ENCODE data around the gene EPAS1. TPM values are rescaled to one million over a fixed set of nuclear protein-coding genes. Genes with fewer than 3 reads are reported as not detected.

EPAS1 gene
- total RNA-seq, 2 experiments from 2014 or later, result 12.6 to 16.0 TPM

GRCh38 chr2:46407852-46408455 is 110.7 kb downstream of the EPAS1 start:
- ATAC-seq, result no peak
- no peak for DNase-seq
- intact Hi-C loops (cut with DNase I, micrococcal nuclease), result no loop called here
- H3K36me3 Mint-ChIP-seq (ENCODE audit: low read depth), result no peaks in the 10 kb centered on the region
- H3K4me1 Mint-ChIP-seq, result no peaks in the 10 kb centered on the region
- H3K9me3 Mint-ChIP-seq (ENCODE audit: low read depth), result no peaks in the 10 kb centered on the region
- no peaks in the 10 kb centered on the region for H3K27me3 Mint-ChIP-seq
- no peak overlapping the region for H3K27ac Mint-ChIP-seq
- POLR2A ChIA-PET, result no interaction called here
- CTCF ChIA-PET, result no interaction called here
- H3K4me3 Mint-ChIP-seq, result no peak overlapping the region

DNA sequence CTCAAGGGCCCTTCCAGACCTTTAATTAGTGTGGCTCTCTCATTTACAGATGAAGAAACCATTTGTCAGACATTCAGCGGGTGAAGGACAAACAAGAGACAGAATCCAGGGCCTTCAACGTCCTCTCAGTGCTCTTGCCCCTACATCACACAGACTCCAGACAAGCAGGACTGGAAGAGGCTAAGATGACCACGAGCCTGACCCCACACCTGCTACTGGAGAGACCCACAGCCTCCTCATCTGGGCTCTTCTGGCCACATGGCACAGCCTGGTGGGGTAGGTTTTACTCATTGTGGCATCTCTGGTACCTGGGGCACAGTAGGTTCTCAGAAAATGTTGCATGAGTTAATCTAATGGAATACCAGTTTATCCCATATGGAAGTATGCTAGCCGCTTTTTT is 112.5 kb downstream of the EPAS1 start:
- CTCF ChIA-PET, result interaction anchor here (0.8 to 1.0 kb wide), 2 partner anchors 12 to 248 kb away, joined by 3 read pairs; no protein-coding TSS in a partner anchor
- no peak overlapping the region for H3K27ac Mint-ChIP-seq
- no peaks in the 10 kb centered on the region for H3K4me1 Mint-ChIP-seq
- H3K4me3 Mint-ChIP-seq, result no peak overlapping the region
- ATAC-seq, result no peak
- POLR2A ChIA-PET, result no interaction called here
- DNase-seq, result no peak
- intact Hi-C loops (cut with DNase I, micrococcal nuclease), result no loop called here
- H3K9me3 Mint-ChIP-seq (ENCODE audit: low read depth), result no peaks in the 10 kb centered on the region
- peaks cover under 1% of the 10 kb centered on the region for H3K36me3 Mint-ChIP-seq (ENCODE audit: low read depth)
- H3K27me3 Mint-ChIP-seq, result no peaks in the 10 kb centered on the region

DNA sequence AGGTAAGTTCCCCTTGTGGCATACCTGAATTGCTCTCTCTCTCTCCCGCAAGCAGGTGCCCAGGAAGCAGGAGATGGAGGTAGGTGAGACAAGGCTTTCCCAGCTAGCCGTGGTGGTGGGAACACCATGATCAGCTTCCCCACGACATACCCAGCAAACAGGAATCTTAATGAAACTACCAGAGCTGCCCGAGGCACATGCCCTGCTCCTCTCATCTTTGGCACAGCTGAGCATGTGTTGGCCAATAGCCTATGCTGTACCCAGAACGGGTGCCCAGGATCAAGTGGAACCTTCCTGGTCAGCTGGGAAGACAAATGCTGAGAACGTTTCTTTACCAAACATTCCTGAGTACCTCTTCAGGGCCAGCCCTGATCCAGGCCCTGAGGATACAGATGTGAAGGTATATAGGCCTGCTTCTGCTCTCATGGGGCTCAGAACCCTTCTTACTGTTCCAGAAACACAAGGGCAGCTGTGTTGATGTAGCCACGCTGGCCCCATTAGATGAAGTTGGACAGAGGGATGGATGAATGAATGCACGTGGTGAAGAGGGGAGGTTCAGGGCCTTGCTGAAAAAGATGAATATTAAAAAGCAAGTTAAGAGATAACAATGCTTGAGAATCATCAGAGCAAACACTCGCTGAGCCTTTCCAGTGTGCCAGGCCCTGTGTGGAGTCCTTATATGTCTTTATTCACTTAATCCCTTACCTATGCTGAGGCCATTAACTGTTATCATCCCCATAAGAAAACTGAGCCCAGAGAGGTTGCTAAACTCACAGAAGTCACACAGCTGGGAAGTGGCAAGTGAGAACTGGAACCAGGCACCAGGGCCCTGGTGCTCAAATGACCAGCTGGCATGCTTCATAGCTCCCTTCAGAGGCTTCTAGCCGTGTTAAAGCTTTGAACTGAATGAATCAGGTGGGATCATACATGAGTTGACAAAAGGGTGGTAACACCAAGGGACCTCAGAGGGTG is 113.4 kb downstream of the EPAS1 start:
- ChIA-PET POLR2A (no interaction called here), CTCF (interaction anchor here (0.7 to 1.0 kb wide), 3 partner anchors 13 to 508 kb away, joined by 3 read pairs; no protein-coding TSS in a partner anchor)
- Mint-ChIP-seq H3K9me3 (ENCODE audit: low read depth) (peaks cover 4% of the 10 kb centered on the region), H3K4me3 (no peak overlapping the region), H3K27ac (no peak overlapping the region), H3K27me3 (no peaks in the 10 kb centered on the region), H3K4me1 (no peaks in the 10 kb centered on the region), H3K36me3 (ENCODE audit: low read depth) (peaks cover 2% of the 10 kb centered on the region)
- intact Hi-C loops (cut with DNase I, micrococcal nuclease), result no loop called here
- ATAC-seq (no peak), DNase-seq (no peak)

GRCh38 chr2:46411245-46411641 is 114.0 kb downstream of the EPAS1 start:
- no peaks in the 10 kb centered on the region for H3K4me1 Mint-ChIP-seq
- peaks cover 2% of the 10 kb centered on the region for H3K36me3 Mint-ChIP-seq (ENCODE audit: low read depth)
- POLR2A ChIA-PET, result interaction anchor here (0.5 kb wide), 1 partner anchor 176 kb away, joined by 4 read pairs; no protein-coding TSS in a partner anchor
- H3K9me3 Mint-ChIP-seq (ENCODE audit: low read depth), result peaks cover 8% of the 10 kb centered on the region
- ATAC-seq (no peak), DNase-seq (no peak)
- CTCF ChIA-PET, result interaction anchor here (0.5 to 1.0 kb wide), 4 partner anchors 45 to 509 kb away, joined by 3 read pairs; no protein-coding TSS in a partner anchor
- H3K4me3 Mint-ChIP-seq, result no peak overlapping the region
- no peaks in the 10 kb centered on the region for H3K27me3 Mint-ChIP-seq
- intact Hi-C loops (cut with DNase I, micrococcal nuclease), result no loop called here
- H3K27ac Mint-ChIP-seq, result no peak overlapping the region

DNA sequence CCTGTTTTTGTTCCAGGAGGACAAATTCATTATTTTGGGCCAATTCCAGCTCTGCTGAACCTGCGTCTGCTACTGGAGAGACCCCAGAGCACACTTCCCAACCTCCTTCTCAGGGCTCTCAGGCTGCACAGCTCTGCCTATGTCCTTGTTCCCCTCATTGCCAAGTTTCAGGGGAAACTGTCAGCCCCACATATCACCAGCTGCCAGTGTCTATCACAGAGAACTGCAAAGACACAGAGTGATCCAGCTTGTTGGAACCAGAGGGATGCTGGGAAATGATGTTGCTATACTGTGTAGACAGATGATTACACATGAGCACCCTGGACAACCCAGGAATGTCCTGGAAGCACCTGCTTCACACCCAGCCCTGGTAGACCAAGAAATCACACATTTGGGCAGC is 114.8 kb downstream of the EPAS1 start:
- ChIA-PET POLR2A (no interaction called here), CTCF (interaction anchor here (0.6 to 1.2 kb wide), 4 partner anchors 48 to 918 kb away, joined by 3 read pairs; no protein-coding TSS in a partner anchor)
- no peaks in the 10 kb centered on the region for H3K4me1 Mint-ChIP-seq
- no peak overlapping the region for H3K4me3 Mint-ChIP-seq
- peaks cover 2% of the 10 kb centered on the region for H3K36me3 Mint-ChIP-seq (ENCODE audit: low read depth)
- ATAC-seq (no peak), DNase-seq (no peak)
- H3K27ac Mint-ChIP-seq, result no peak overlapping the region
- no peaks in the 10 kb centered on the region for H3K27me3 Mint-ChIP-seq
- intact Hi-C loops (cut with DNase I, micrococcal nuclease), result no loop called here
- H3K9me3 Mint-ChIP-seq (ENCODE audit: low read depth), result peaks cover 11% of the 10 kb centered on the region

DNA sequence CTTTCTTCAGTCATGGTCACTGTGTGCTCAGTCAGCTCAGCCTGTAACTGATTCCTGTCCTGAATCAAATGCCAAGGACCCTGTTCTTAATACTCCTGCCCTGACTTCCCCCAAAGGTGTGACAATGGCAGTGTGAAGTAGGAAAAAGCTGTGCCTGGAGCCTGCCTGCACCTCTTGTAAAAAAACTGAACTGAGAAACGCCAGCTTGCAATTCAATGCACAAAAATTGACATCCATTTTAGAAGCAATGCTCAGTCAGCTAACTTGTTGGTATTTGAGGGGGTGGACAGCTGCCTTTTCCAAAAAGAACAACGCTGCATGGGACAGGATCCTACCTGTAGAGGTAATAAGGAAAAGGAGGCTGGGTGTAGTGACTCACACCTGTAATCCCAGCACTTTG is 115.9 kb downstream of the EPAS1 start:
- ATAC-seq (no peak), DNase-seq (no peak)
- intact Hi-C loops (cut with DNase I, micrococcal nuclease), result no loop called here
- H3K27ac Mint-ChIP-seq, result no peak overlapping the region
- H3K27me3 Mint-ChIP-seq, result no peaks in the 10 kb centered on the region
- no peak overlapping the region for H3K4me3 Mint-ChIP-seq
- H3K4me1 Mint-ChIP-seq, result no peaks in the 10 kb centered on the region
- ChIA-PET POLR2A (no interaction called here), CTCF (interaction anchor here (0.6 to 1.2 kb wide), 3 partner anchors 43 to 109 kb away, joined by 3 to 7 read pairs (median 3); no protein-coding TSS in a partner anchor)
- H3K9me3 Mint-ChIP-seq (ENCODE audit: low read depth), result peaks cover 14% of the 10 kb centered on the region
- peaks cover 4% of the 10 kb centered on the region for H3K36me3 Mint-ChIP-seq (ENCODE audit: low read depth)

DNA sequence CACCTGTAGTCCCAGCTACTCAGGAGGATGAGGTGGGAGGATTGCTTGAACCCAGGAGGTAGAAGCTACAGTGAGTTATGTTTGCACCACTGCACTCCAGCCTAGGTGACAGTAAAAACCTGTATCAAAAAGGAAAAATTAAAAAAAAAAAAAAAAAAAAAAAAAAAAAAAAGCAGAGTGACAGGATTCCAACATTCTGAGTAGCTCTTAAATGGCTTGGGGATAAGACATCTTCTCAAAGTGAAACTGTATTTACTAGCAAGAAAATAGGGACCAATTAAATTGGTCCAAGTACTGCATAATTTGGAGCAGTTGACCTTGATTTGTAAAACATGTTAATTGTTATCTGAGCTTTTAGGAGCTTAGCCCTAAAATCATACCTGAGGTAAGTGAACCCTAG is 116.4 kb downstream of the EPAS1 start:
- H3K9me3 Mint-ChIP-seq (ENCODE audit: low read depth), result peaks cover 16% of the 10 kb centered on the region
- H3K27me3 Mint-ChIP-seq, result no peaks in the 10 kb centered on the region
- no peak overlapping the region for H3K4me3 Mint-ChIP-seq
- no peak for ATAC-seq
- DNase-seq, result no peak
- POLR2A ChIA-PET, result no interaction called here
- no peaks in the 10 kb centered on the region for H3K4me1 Mint-ChIP-seq
- H3K36me3 Mint-ChIP-seq (ENCODE audit: low read depth), result peaks cover 4% of the 10 kb centered on the region
- H3K27ac Mint-ChIP-seq, result no peak overlapping the region
- intact Hi-C loops (cut with DNase I, micrococcal nuclease), result no loop called here
- CTCF ChIA-PET, result interaction anchor here (0.6 to 1.2 kb wide), 3 partner anchors 43 to 110 kb away, joined by 3 to 7 read pairs (median 3); no protein-coding TSS in a partner anchor

GRCh38 chr2:46414701-46415100 is 117.5 kb downstream of the EPAS1 start:
- DNase-seq (no peak), ATAC-seq (no peak)
- H3K36me3 Mint-ChIP-seq (ENCODE audit: low read depth), result peaks cover 4% of the 10 kb centered on the region
- ChIA-PET CTCF (no interaction called here), POLR2A (no interaction called here)
- peaks cover 16% of the 10 kb centered on the region for H3K9me3 Mint-ChIP-seq (ENCODE audit: low read depth)
- H3K4me3 Mint-ChIP-seq, result no peak overlapping the region
- H3K4me1 Mint-ChIP-seq, result no peaks in the 10 kb centered on the region
- no peaks in the 10 kb centered on the region for H3K27me3 Mint-ChIP-seq
- H3K27ac Mint-ChIP-seq, result no peak overlapping the region
- intact Hi-C loops (cut with DNase I, micrococcal nuclease), result no loop called here

DNA sequence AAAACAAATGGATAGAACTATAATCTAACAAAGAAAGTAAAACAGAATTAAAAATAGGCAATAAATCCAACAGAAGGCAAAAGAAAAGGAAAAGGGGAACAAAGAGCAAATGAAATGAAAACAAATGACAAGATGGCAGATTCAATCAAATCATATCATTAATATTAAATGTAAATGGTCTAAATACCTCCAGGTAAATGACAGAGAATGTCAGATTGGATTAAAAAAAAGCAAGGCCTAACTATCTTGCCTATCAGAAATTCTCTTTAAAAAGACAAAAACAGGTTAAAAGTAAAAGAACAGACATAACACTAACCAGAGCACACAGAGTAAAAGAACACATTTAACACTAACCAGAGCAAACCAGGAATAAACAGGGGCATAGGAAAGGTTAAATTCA is 119.1 kb downstream of the EPAS1 start:
- intact Hi-C loops (cut with DNase I, micrococcal nuclease), result no loop called here
- Mint-ChIP-seq H3K4me3 (no peak overlapping the region), H3K27me3 (no peaks in the 10 kb centered on the region), H3K9me3 (ENCODE audit: low read depth) (peaks cover 17% of the 10 kb centered on the region), H3K4me1 (peaks cover 1% of the 10 kb centered on the region), H3K36me3 (ENCODE audit: low read depth) (peaks cover 4% of the 10 kb centered on the region), H3K27ac (no peak overlapping the region)
- ChIA-PET POLR2A (no interaction called here), CTCF (no interaction called here)
- DNase-seq (no peak), ATAC-seq (no peak)

- no peak for ATAC-seq
- POLR2A ChIA-PET, result no interaction called here
- Mint-ChIP-seq H3K27ac (no peak overlapping the region), H3K4me3 (no peak overlapping the region), H3K9me3 (ENCODE audit: low read depth) (peaks cover 19% of the 10 kb centered on the region), H3K36me3 (ENCODE audit: low read depth) (peaks cover 4% of the 10 kb centered on the region), H3K27me3 (no peaks in the 10 kb centered on the region), H3K4me1 (peaks cover 2% of the 10 kb centered on the region)
- intact Hi-C loops (cut with DNase I, micrococcal nuclease), result no loop called here
- DNase-seq, result no peak
- CTCF ChIA-PET, result interaction anchor here (0.5 kb wide), 1 partner anchor 684 kb away, joined by 3 read pairs; no protein-coding TSS in a partner anchor
These were observed 119.7 kb downstream of the EPAS1 start for GRCh38 chr2:46416739-46417403.

DNA sequence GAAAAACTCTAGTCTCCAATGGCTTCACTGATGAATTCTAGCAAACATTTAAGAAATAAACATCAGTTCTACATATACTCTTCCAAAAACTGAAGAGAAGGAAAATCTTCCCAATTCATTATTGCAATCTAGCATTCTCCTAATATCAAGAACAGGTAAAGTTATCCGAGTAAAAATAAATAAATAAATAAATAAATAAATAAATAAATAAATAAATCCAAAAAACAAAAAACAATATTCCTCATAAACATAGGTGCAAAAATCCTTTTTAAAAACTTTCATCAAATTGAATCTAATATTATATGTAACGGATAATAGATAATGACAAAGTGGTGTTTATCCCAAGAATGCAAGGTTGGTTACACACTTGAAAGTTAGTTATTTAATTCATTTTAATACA is 123.7 kb downstream of the EPAS1 start:
- Mint-ChIP-seq H3K4me1 (peaks cover 2% of the 10 kb centered on the region), H3K36me3 (ENCODE audit: low read depth) (peaks cover 2% of the 10 kb centered on the region), H3K27me3 (no peaks in the 10 kb centered on the region), H3K4me3 (no peak overlapping the region), H3K9me3 (ENCODE audit: low read depth) (peaks cover 13% of the 10 kb centered on the region), H3K27ac (no peak overlapping the region)
- ATAC-seq, result no peak
- CTCF ChIA-PET, result no interaction called here
- intact Hi-C loops (cut with DNase I, micrococcal nuclease), result no loop called here
- no peak for DNase-seq
- POLR2A ChIA-PET, result no interaction called here

Data from activated CD4-positive, alpha-beta T cell treated with anti-CD3 and anti-CD28 coated beads for 36 hours (primary cell).